ENCODE data around the gene LYSMD3.

DNA sequence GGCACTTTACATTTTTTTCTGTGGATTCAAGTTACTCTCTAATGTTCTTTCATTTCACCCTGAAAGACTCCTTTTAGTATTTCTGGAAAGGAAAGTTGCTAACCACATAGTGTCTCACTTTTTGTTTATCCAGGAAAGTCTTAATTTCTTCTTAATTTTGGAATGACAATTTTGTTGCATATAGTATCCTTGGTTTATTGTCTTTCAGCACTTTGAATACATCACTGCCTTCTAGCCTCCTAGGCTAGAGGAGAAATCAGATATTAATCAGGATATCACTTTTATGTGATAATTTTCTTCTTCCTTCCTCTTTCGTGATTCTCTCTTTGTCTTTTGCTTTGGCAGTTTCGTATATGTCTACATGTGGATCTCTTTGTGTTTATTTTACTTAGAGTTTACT is 40.6 kb upstream of the LYSMD3 start:
- no peak for TF ChIP-seq CTCF (IDR thresholded peaks at IDR 0.05)
- TF ChIP-seq POLR2A (IDR thresholded peaks at IDR 0.05), result no peak
- TF ChIP-seq POLR2AphosphoS5 (IDR thresholded peaks at IDR 0.05), result no peak
- TF ChIP-seq EP300 (IDR thresholded peaks at IDR 0.05), result no peak
